Ectodermal cell (in vitro differentiated cells): ENCODE data around the gene YIF1A.
"Not testable (repeated sequence)": the region's sequence is repeated elsewhere in the genome, so short reads cannot be mapped to it uniquely, and the experiment has no call there.

Source experiments
- H3K27ac ChIP-seq: 2 replicates; pipeline ENCODE4 v1.7.0; 2013; ENCODE audit warnings: mild to moderate bottlenecking, low read depth, low read length; ENCODE audit not compliant: insufficient read depth, poor library complexity, severe bottlenecking
- H3K27me3 ChIP-seq: 2 replicates; pipeline ENCODE4 v1.7.0; 2013; ENCODE audit warnings: mild to moderate bottlenecking, low read length; ENCODE audit not compliant: insufficient read depth, control insufficient read depth, poor library complexity, severe bottlenecking
- H3K36me3 ChIP-seq: one replicate; pipeline ENCODE4 v1.7.0; 2013; ENCODE audit warnings: low read length; ENCODE audit not compliant: control insufficient read depth, insufficient read depth
- H3K4me1 ChIP-seq: one replicate; pipeline ENCODE4 v1.7.0; 2013; ENCODE audit warnings: low read length; ENCODE audit not compliant: control insufficient read depth, insufficient read depth
- H3K4me3 ChIP-seq: 2 replicates; pipeline ENCODE4 v1.7.0; 2013; ENCODE audit warnings: low read depth, low read length, control low read depth; ENCODE audit not compliant: insufficient read depth
- H3K9me3 ChIP-seq: 2 replicates; pipeline ENCODE4 v1.7.0; 2013; ENCODE audit warnings: mild to moderate bottlenecking, low read length, moderate library complexity; ENCODE audit not compliant: control insufficient read depth
- WGBS, 2 experiments: methylation state at CpG; one replicate each; pipeline ENCODE4 v1.1.7; 2013; ENCODE audit warnings: missing lambda C conversion rate in 2 of 2; 5-methylcytosine and 5-hydroxymethylcytosine counted together

YIF1A gene

GRCh38 chr11:66325263-66325671 lies 36.3 kb upstream of the YIF1A start:
- H3K4me1 ChIP-seq, result peaks cover 15% of the 10 kb centered on the region
- 89 to 91% methylated on average over 8 of the region's 8 CpGs for WGBS, 2 experiments
- H3K4me3 ChIP-seq, result no peak overlapping the region
- no peaks in the 10 kb centered on the region for H3K36me3 ChIP-seq
- H3K27ac ChIP-seq, result no peak overlapping the region
- H3K27me3 ChIP-seq, result peaks cover 6% of the 10 kb centered on the region
- H3K9me3 ChIP-seq, result no peaks in the 10 kb centered on the region

GRCh38 chr11:66324664-66325063 lies 35.7 kb upstream of the YIF1A start:
- WGBS, 2 experiments, result 68 to 76% methylated on average over 8 to 9 of the region's 10 CpGs

GRCh38 chr11:66323684-66324083 lies 34.7 kb upstream of the YIF1A start:
- Histone ChIP-seq H3K27me3 (peaks cover 3% of the 10 kb centered on the region), H3K4me3 (no peak overlapping the region), H3K9me3 (no peaks in the 10 kb centered on the region), H3K27ac (no peak overlapping the region), H3K36me3 (no peaks in the 10 kb centered on the region), H3K4me1 (peaks cover 15% of the 10 kb centered on the region)
- 95% methylated on average over 1 of the region's 1 CpG for WGBS, 2 experiments

More at GRCh38 chr11:66324664-66325063, 35.7 kb upstream of the YIF1A start:
- Histone ChIP-seq H3K4me1 (peaks cover 15% of the 10 kb centered on the region), H3K27me3 (peaks cover 6% of the 10 kb centered on the region), H3K9me3 (no peaks in the 10 kb centered on the region), H3K36me3 (no peaks in the 10 kb centered on the region), H3K4me3 (no peak overlapping the region), H3K27ac (no peak overlapping the region)

GRCh38 chr11:66322732-66323427 lies 33.9 kb upstream of the YIF1A start:
- Histone ChIP-seq H3K27ac (no peak overlapping the region), H3K36me3 (no peaks in the 10 kb centered on the region), H3K9me3 (no peaks in the 10 kb centered on the region), H3K4me3 (no peak overlapping the region), H3K4me1 (peaks cover 22% of the 10 kb centered on the region), H3K27me3 (no peaks in the 10 kb centered on the region)
- WGBS, 2 experiments, result 89 to 92% methylated on average over 11 of the region's 11 CpGs

- no peak overlapping the region for H3K4me3 ChIP-seq
- no peak overlapping the region for H3K27ac ChIP-seq
- H3K27me3 ChIP-seq, result peaks cover 1% of the 10 kb centered on the region
- H3K36me3 ChIP-seq, result no peaks in the 10 kb centered on the region
- peaks cover 35% of the 10 kb centered on the region for H3K4me1 ChIP-seq
- WGBS, 2 experiments, result 90 to 96% methylated on average over 4 of the region's 4 CpGs
- H3K9me3 ChIP-seq, result no peaks in the 10 kb centered on the region
Observed at GRCh38 chr11:66321606-66322005, 32.7 kb upstream of the YIF1A start.

- H3K36me3 ChIP-seq, H3K27ac ChIP-seq, H3K4me3 ChIP-seq, H3K9me3 ChIP-seq, H3K27me3 ChIP-seq: not testable (repeated sequence)
- peaks cover 39% of the 10 kb centered on the region for H3K4me1 ChIP-seq
- 92 to 97% methylated on average over 4 of the region's 6 CpGs for WGBS, 2 experiments
Observed at GRCh38 chr11:66320748-66321147, 31.8 kb upstream of the YIF1A start.

GRCh38 chr11:66320289-66320688 lies 31.3 kb upstream of the YIF1A start:
- H3K27ac ChIP-seq, H3K4me3 ChIP-seq, H3K36me3 ChIP-seq, H3K9me3 ChIP-seq, H3K27me3 ChIP-seq: not testable (repeated sequence)
- H3K4me1 ChIP-seq, result peaks cover 36% of the 10 kb centered on the region
- WGBS, 2 experiments, result 76 to 87% methylated on average over 1 of the region's 2 CpGs

DNA sequence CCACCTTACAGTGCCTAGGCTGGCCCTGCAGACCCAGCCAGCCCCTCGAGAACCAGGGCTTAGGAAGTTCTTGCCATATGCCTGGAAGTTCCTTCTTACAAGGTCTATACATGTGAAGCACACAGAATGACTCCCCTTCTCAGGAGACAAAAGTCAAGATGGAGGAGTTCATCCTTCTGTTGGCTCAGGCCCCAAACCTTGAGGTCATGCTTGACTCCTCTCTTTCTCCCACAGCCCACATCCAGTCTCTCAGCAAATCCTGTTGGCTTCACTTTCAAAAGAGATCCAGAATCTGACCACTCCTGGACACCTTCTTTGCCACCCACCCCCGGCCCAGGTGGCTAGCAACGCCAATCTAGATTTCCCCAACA lies 29.6 kb upstream of the YIF1A start:
- Histone ChIP-seq H3K9me3 (no peaks in the 10 kb centered on the region), H3K27me3 (peaks cover 9% of the 10 kb centered on the region), H3K36me3 (no peaks in the 10 kb centered on the region), H3K4me1 (peaks cover 33% of the 10 kb centered on the region), H3K27ac (no peak overlapping the region), H3K4me3 (no peak overlapping the region)
- 88 to 90% methylated on average over 3 of the region's 3 CpGs for WGBS, 2 experiments

GRCh38 chr11:66317723-66318599 lies 29.0 kb upstream of the YIF1A start:
- peaks cover 34% of the 10 kb centered on the region for H3K4me1 ChIP-seq
- WGBS, 2 experiments, result 60 to 62% methylated on average over 14 to 15 of the region's 16 CpGs
- no peaks in the 10 kb centered on the region for H3K36me3 ChIP-seq
- H3K4me3 ChIP-seq, result no peak overlapping the region
- H3K27me3 ChIP-seq, result peaks cover 11% of the 10 kb centered on the region
- H3K27ac ChIP-seq, result peak overlapping the region; percentile 36
- H3K9me3 ChIP-seq, result no peaks in the 10 kb centered on the region

- H3K27ac ChIP-seq, result peak overlapping the region; percentile 36
- WGBS, 2 experiments, result 40% methylated on average over 14 of the region's 14 CpGs
- no peaks in the 10 kb centered on the region for H3K9me3 ChIP-seq
- H3K4me1 ChIP-seq, result peaks cover 34% of the 10 kb centered on the region
- no peaks in the 10 kb centered on the region for H3K36me3 ChIP-seq
- peaks cover 11% of the 10 kb centered on the region for H3K27me3 ChIP-seq
- H3K4me3 ChIP-seq, result no peak overlapping the region
Observed at GRCh38 chr11:66317322-66317722, 28.4 kb upstream of the YIF1A start.
